ENCODE data around the gene NUP42.

The NUP42 gene

DNA sequence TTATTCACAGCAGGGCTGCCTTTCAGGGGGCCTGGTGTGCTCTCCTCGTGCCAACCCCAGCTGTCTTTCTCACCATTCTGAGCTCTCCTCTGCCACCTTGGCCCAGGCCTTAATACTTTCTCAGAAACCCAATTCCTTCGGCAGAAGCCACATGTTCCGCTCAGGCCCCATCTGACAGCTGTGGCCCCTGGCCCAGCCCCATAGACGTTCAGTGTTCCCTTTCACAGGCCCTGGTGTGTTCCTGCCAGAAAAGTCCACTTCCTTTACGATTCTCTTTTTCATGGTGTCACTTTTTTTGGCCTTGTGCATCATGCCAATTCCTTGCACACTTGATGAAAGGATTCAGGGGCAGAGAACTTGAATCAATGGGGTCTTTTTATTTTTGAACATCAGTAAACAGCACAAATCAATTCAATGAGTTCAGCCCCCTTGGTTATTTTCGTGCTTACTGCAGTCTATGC is 48.8 kb downstream of the NUP42 start:
- H3K4me3 ChIP-seq (ENCODE audit: low read depth, low read length) = no peak overlapping the region
- TF ChIP-seq, protein P1, sequence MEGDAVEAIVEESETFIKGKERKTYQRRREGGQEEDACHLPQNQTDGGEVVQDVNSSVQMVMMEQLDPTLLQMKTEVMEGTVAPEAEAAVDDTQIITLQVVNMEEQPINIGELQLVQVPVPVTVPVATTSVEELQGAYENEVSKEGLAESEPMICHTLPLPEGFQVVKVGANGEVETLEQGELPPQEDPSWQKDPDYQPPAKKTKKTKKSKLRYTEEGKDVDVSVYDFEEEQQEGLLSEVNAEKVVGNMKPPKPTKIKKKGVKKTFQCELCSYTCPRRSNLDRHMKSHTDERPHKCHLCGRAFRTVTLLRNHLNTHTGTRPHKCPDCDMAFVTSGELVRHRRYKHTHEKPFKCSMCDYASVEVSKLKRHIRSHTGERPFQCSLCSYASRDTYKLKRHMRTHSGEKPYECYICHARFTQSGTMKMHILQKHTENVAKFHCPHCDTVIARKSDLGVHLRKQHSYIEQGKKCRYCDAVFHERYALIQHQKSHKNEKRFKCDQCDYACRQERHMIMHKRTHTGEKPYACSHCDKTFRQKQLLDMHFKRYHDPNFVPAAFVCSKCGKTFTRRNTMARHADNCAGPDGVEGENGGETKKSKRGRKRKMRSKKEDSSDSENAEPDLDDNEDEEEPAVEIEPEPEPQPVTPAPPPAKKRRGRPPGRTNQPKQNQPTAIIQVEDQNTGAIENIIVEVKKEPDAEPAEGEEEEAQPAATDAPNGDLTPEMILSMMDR (IDR thresholded peaks at IDR 0.05; ENCODE audit: insufficient read depth, low read depth, low read length, missing control alignments) = no peak
- no peak for DNase-seq (ENCODE audit: low read depth)

DNA sequence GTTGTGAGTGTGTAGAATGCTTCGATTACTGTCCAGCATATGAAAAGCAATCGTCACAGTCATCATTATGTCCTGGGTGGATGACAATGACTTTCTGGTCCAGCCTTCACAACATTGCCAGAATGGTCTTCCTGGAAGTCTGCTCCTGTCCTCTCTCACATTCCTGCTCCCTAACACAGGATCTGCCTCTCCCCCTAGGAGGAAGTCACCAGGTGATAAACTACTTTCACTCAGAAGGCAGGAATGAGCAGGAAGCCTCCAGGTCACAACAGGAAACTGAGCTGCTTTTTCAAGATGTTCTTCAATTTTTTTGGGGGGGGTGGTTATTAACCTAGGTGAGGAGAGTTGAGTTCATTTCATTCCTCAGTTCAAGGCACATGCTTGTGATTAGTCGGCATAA is 51.1 kb downstream of the NUP42 start:
- no peak overlapping the region for H3K4me3 ChIP-seq (ENCODE audit: low read depth, low read length)
- TF ChIP-seq, protein P1 (IDR thresholded peaks at IDR 0.05; ENCODE audit: insufficient read depth, low read depth, low read length, missing control alignments) = no peak
- DNase-seq (ENCODE audit: low read depth) = no peak

DNA sequence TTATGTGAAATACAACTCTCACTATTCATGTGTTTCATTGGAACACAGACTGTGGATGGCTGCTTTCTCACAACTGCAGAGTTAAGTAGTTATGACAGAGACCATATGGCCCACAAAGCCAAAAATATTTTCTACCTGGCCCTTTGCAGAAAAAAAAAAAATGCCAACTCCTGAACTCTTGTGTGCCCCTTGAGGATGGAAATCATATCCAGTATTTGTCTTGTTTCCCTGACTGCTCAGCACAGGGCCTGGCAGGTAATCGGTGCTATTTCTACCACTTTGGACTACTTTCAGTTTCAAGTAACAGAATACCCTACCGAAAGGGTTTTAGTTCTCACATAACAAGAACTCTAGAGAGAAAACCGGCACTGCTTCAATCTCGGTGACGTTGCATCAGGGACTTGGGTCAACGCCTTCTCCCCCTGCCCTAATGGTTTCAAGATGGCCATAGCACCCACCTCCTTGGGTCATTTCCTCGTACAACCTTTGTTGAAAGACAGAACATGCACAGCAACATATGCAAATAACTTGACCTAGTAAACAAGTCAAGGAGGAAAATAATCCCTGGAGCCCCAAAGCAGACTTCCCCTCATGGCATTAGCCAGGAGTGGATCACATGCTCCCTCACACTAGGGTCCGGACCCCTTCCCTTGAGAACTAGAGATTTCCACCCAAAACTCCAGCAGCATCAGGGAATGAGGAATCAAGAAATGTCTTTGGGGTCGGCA is 52.9 kb downstream of the NUP42 start:
- peak overlapping the region; percentile 24 for H3K4me3 ChIP-seq (ENCODE audit: low read depth, low read length)
- peak; percentile 93 for DNase-seq (ENCODE audit: low read depth)

DNA sequence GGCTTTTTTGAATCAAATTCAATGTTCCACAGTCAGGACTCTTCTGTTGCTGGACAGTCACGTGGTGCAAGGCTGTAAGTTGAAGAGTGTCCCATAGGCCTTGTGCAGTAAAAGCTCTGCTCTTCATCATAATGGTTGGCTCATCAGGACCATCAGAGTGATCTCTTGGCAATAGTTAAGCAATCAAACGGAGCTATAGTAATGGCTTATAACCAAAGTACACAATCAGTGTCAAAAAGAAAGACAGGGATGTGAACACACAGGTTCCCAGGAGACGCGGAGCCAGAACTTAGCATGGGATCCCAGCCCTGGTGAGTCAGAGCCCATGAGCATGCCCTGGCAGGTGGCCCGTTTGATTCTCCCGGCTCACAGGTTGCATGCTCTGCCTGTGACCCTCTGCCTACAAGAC is 54.0 kb downstream of the NUP42 start:
- no peak overlapping the region for H3K4me3 ChIP-seq (ENCODE audit: low read depth, low read length)
- DNase-seq (ENCODE audit: low read depth) = no peak
- TF ChIP-seq, protein P1 (IDR thresholded peaks at IDR 0.05; ENCODE audit: insufficient read depth, low read depth, low read length, missing control alignments) = no peak

More for the DNA sequence above, 52.9 kb downstream of the NUP42 start:
- TF ChIP-seq, protein P1 (IDR thresholded peaks at IDR 0.05; ENCODE audit: insufficient read depth, low read depth, low read length, missing control alignments) = no peak

DNA sequence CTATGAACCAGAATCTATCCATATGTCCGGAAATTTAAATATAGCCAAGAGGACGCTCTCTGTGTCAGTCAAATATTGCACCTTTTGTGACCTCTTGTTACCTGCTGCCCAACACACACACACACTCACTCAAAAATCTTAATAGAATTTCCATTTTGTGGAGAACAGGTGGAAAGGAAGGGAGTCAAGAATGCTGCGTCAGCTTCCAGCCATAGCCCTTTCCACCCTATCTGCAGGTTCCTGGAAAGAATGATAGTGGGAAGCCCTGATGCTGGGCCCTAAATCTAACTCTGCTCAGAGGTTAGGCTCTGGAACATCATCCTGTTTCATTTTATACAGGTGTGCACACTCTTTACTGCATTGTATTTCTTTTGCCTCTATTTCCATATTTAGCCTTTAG is 55.2 kb downstream of the NUP42 start:
- no peak overlapping the region for H3K4me3 ChIP-seq (ENCODE audit: low read depth, low read length)
- TF ChIP-seq, protein P1 (IDR thresholded peaks at IDR 0.05; ENCODE audit: insufficient read depth, low read depth, low read length, missing control alignments) = no peak
- no peak for DNase-seq (ENCODE audit: low read depth)

DNA sequence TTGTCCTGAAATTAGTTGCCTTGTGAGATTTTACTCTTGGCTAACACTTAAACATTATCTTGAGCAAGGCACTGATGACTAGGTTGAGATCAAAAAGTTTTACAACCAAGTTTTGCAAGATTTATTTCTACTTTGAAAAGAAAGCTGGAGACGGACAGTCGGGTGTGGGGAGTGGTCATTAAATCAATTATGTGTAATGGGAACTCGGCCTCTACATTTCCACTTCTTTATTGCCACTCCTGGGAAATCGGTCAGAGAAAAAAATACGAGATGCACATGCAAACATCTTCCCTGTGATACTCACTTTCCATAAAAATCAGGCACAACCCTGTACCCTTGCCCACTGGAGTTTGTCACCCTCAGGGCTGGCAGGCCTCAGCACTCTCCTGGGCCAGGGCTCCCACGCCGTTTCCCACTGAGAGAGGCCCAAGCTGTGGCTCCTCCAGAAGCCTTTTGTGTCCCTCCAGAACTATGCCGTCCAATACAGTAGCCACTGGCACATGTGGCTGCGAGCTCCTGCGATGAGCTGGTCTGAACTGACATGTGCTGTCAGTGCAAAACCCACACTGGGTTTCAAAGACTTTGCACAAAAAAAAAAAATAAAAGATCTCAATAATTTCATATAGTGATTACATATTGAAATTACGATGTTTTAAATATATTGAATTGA is 57.3 kb downstream of the NUP42 start:
- H3K4me3 ChIP-seq (ENCODE audit: low read depth, low read length) = no peak overlapping the region
- DNase-seq (ENCODE audit: low read depth) = no peak
- TF ChIP-seq, protein P1 (IDR thresholded peaks at IDR 0.05; ENCODE audit: insufficient read depth, low read depth, low read length, missing control alignments) = no peak
